Suprapubic skin (tissue), 4 donors: ENCODE results near the gene MARK4. TPM values are rescaled to one million over a fixed set of nuclear protein-coding genes. Genes with fewer than 3 reads are reported as not detected.

Experiments used
- DNase-seq, 2 donors: peaks; one replicate each; pipeline ENCODE4 v3.0.0-alpha.2; 2019; ENCODE audit warnings: low spot score in 2 of 2
- H3K27ac ChIP-seq: fragments of 200-600 bp; sonication (generic); one replicate; pipeline ENCODE4 v1.5.1; 2019
- H3K27me3 ChIP-seq: fragments of 200-600 bp; sonication (generic); one replicate; pipeline ENCODE4 v1.5.1; 2019
- H3K36me3 ChIP-seq: fragments of 200-600 bp; sonication (generic); one replicate; pipeline ENCODE4 v1.5.1; 2019
- H3K4me1 ChIP-seq: fragments of 200-600 bp; sonication (generic); one replicate; pipeline ENCODE4 v1.5.1; 2019
- H3K4me3 ChIP-seq: fragments of 200-600 bp; sonication (generic); one replicate; pipeline ENCODE4 v1.5.1; 2019; ENCODE audit warnings: mild to moderate bottlenecking
- H3K9me3 ChIP-seq: fragments of 200-600 bp; sonication (generic); one replicate; pipeline ENCODE4 v1.5.1; 2019
- EP300 ChIP-seq: sonication (generic); formaldehyde crosslinking; IDR thresholded peaks from one replicate; pipeline ENCODE4 v1.6.1; 2017; ENCODE audit warnings: antibody characterized with exemption
- POLR2A ChIP-seq, 2 donors: fragments of 450-650 bp; IDR thresholded peaks; one replicate each; pipeline ENCODE4 v1.6.1; 2017; ENCODE audit warnings: antibody characterized with exemption in 2 of 2, mild to moderate bottlenecking in 2 of 2, moderate library complexity in 2 of 2
- POLR2AphosphoS5 ChIP-seq, 3 donors: sonication (generic); formaldehyde crosslinking; IDR thresholded peaks; one replicate each; pipeline ENCODE4 v1.6.1; 2017; ENCODE audit warnings: antibody characterized with exemption in 3 of 3
- WGBS: methylation state at CpG from one replicate; pipeline ENCODE4 v1.1.5; 2018; 5-methylcytosine and 5-hydroxymethylcytosine counted together
- total RNA-seq, 4 donors: library from RNA; depleted of rRNA; stranded (reverse); fragments of >200 nt; gene quantifications; one replicate each; pipeline ENCODE4 v1.1.0, GENCODE V29; 2016
- TF ChIP-seq, protein P1 (sequence below), 2 donors: fragments of 200-600 bp in 1 of 2; fragments of 450-650 bp in 1 of 2; sonication (generic) in 1 of 2; IDR thresholded peaks; one replicate each; pipeline ENCODE4 v1.5.1; 2016 to 2019; ENCODE audit warnings: antibody characterized with exemption in 2 of 2, mild to moderate bottlenecking in 1 of 2, moderate library complexity in 1 of 2

MARK4 gene
- total RNA-seq, 4 donors from 2014 or later: 37.4 to 56.2 (median 49.0) TPM

DNA sequence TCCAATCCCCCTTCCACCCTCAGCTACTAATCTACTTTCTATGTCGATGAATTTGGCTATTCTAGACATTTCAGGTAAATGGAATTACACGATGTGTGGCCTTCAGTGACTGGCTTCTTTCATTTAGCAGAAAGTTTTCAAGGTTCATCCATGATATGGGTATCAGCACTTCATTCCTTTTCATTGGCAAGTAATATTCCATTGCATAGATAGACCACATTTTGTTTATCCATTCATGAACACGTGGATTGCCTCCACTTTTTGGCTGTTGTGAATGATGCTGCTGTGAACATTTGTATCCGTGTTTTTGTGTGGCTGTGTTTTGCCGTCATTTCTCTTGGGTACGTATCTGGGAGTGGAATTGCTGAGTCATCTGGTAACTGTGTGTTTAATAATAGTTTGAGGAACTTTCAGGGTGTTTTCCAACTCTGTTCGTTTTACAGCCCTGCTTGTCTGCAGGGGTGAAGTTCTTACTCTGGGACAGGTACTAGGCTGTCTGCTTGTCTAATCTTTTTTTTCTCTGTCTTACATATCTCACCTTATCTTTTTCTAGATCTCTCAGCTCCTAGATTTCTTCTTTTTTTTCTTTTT lies 32.5 kb downstream of the MARK4 start:
- H3K4me1 ChIP-seq: no peaks in the 10 kb centered on the region
- H3K36me3 ChIP-seq: peaks cover 74% of the 10 kb centered on the region
- H3K27ac ChIP-seq: no peak overlapping the region

DNA sequence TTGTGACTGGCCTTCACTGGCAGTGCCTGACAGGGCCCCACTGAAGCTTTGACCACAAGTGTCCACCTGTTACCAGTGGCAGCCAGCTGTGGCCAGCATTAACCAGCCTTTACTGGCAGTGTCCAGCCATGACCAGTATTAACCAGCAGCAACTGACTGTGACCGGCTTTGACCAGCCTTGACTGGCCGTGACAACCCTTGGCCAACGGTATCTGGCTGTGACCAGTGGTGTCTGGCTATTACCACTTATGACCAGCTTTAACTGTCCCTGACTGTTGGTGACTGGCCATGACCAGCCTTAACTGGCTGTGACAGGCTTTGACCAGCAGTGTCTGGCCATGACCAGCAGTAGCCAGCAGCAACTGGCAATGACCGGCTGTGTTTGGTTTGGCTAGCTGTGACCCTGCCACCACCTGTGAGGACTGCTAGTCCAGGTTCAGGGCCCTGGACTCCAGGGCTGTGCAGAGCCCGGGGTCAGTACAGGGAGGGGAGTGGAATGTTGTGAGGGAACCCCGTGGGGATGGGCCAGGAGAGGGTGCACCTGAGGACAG lies 39.4 kb downstream of the MARK4 start:
- WGBS: 94% methylated on average over 4 of the region's 6 CpGs
- no peaks in the 10 kb centered on the region for H3K27me3 ChIP-seq
- no peak overlapping the region for H3K27ac ChIP-seq
- peaks cover 54% of the 10 kb centered on the region for H3K36me3 ChIP-seq
- TF ChIP-seq POLR2AphosphoS5 (IDR thresholded peaks at IDR 0.05): no peak
- TF ChIP-seq, protein P1, sequence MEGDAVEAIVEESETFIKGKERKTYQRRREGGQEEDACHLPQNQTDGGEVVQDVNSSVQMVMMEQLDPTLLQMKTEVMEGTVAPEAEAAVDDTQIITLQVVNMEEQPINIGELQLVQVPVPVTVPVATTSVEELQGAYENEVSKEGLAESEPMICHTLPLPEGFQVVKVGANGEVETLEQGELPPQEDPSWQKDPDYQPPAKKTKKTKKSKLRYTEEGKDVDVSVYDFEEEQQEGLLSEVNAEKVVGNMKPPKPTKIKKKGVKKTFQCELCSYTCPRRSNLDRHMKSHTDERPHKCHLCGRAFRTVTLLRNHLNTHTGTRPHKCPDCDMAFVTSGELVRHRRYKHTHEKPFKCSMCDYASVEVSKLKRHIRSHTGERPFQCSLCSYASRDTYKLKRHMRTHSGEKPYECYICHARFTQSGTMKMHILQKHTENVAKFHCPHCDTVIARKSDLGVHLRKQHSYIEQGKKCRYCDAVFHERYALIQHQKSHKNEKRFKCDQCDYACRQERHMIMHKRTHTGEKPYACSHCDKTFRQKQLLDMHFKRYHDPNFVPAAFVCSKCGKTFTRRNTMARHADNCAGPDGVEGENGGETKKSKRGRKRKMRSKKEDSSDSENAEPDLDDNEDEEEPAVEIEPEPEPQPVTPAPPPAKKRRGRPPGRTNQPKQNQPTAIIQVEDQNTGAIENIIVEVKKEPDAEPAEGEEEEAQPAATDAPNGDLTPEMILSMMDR (IDR thresholded peaks at IDR 0.05): no peak
- no peak for TF ChIP-seq EP300
- no peak for TF ChIP-seq POLR2A (IDR thresholded peaks at IDR 0.05)
- peaks cover 9% of the 10 kb centered on the region for H3K4me1 ChIP-seq
- no peak for DNase-seq
- no peak overlapping the region for H3K4me3 ChIP-seq
- no peaks in the 10 kb centered on the region for H3K9me3 ChIP-seq

More for the DNA sequence above, 32.5 kb downstream of the MARK4 start:
- Histone ChIP-seq H3K27me3 (no peaks in the 10 kb centered on the region), H3K9me3 (no peaks in the 10 kb centered on the region), H3K4me3 (no peak overlapping the region)
- 78% methylated on average over 7 of the region's 7 CpGs for WGBS
- TF ChIP-seq POLR2A (IDR thresholded peaks at IDR 0.05): no peak
- TF ChIP-seq POLR2AphosphoS5 (IDR thresholded peaks at IDR 0.05): no peak
- DNase-seq: no peak

DNA sequence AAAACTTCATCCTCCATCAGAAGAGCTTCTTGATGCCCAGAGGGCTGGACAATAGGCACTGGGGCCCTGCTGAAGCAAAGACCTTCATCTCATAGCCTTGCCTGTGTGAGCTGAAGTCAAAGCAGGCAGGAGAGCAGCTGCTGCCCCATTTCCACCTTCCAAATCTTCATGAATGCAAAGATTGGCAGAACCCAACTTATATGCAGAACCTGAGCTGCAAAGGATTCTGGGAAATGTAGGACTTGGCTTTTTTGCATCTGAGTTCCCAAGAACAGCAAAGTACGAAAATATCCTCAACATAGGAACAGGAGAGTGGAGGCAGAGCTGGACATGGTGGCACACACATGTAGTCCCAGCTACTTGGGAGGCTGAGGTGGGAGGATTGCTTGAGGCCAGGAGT lies 40.8 kb downstream of the MARK4 start:
- no peak overlapping the region for H3K27ac ChIP-seq
- peaks cover 54% of the 10 kb centered on the region for H3K36me3 ChIP-seq
- TF ChIP-seq EP300 (no peak), POLR2A (IDR thresholded peaks at IDR 0.05) (no peak), POLR2AphosphoS5 (IDR thresholded peaks at IDR 0.05) (no peak)
- TF ChIP-seq, protein P1 (IDR thresholded peaks at IDR 0.05): no peak
- no peaks in the 10 kb centered on the region for H3K9me3 ChIP-seq
- H3K4me1 ChIP-seq: peaks cover 9% of the 10 kb centered on the region
- DNase-seq: no peak
- no peaks in the 10 kb centered on the region for H3K27me3 ChIP-seq
- 100% methylated on average over 1 of the region's 1 CpG for WGBS
- no peak overlapping the region for H3K4me3 ChIP-seq

DNA sequence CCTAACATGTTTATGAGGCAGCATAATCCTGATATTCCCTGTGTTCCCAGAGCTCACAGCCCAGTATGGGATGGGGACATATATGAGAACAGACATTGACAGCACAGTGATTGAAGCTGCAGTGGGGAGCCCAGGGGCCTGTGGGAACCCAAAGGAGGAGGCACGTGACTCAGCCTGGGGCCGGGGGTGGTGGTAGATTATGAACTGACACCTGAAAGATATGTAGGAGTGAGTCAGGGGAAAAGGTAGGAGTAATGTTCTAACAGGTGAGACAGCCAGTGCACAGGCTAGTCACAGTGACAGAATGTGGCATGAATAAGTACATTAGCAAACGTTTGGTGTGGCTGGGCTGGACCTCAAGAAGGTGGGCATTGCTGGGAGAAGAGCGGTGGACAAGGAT lies 42.6 kb downstream of the MARK4 start:
- H3K9me3 ChIP-seq: no peaks in the 10 kb centered on the region
- 81% methylated on average over 4 of the region's 4 CpGs for WGBS
- TF ChIP-seq EP300 (no peak), POLR2A (IDR thresholded peaks at IDR 0.05) (no peak), POLR2AphosphoS5 (IDR thresholded peaks at IDR 0.05) (no peak)
- TF ChIP-seq, protein P1 (IDR thresholded peaks at IDR 0.05): no peak
- no peak overlapping the region for H3K27ac ChIP-seq
- peaks cover 9% of the 10 kb centered on the region for H3K4me1 ChIP-seq
- no peaks in the 10 kb centered on the region for H3K27me3 ChIP-seq
- no peak overlapping the region for H3K4me3 ChIP-seq
- H3K36me3 ChIP-seq: peaks cover 53% of the 10 kb centered on the region
- no peak for DNase-seq

DNA sequence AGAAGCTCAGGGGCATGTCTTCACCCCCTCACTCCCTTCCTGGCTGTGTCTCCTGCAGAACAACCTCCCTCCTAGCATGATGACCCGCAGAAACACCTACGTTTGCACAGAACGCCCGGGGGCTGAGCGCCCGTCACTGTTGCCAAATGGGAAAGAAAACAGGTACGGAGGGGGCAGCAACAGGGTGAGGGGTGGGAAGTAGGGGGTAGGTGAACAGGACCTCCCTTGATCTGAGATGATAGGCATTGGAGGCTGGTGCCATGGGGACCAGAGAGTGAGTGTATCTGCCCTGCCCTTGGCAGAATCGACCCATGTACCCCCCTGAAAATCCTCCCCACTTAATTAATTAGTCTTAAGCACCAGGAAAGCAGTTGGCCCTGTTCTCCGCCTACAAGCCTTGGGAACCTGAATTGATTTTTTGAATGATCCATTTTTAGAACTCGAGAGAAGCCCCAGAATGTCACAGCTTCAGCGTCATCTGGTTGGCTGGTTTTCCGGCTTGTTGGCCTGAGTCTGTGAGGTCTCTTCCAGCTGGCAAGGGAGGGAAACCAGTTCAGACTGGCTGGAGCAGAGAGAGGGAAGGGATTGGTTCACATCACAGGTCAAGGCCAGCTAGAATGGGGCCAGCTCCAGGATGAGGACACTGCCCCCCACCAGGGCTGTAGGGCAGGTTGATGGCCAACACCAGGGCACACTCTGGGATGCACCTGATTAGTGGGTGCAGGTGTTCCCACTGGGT lies 43.4 kb downstream of the MARK4 start:
- WGBS: 45% methylated on average over 12 of the region's 12 CpGs
- Histone ChIP-seq H3K27ac (no peak overlapping the region), H3K4me1 (peaks cover 9% of the 10 kb centered on the region), H3K27me3 (no peaks in the 10 kb centered on the region), H3K36me3 (peaks cover 56% of the 10 kb centered on the region), H3K4me3 (no peak overlapping the region), H3K9me3 (no peaks in the 10 kb centered on the region)
- TF ChIP-seq POLR2AphosphoS5 (IDR thresholded peaks at IDR 0.05) (no peak), POLR2A (IDR thresholded peaks at IDR 0.05) (no peak), EP300 (no peak)
- TF ChIP-seq, protein P1 (IDR thresholded peaks at IDR 0.05): no peak
- no peak for DNase-seq
